Astrocyte of the spinal cord (primary cell): ENCODE measurements around the gene ATP8B4.

ENCODE experiments used
- DNase-seq: peaks from one replicate; pipeline ENCODE4 v3.0.0; 2011; ENCODE audit warnings: low read depth, low spot score
- H3K4me3 ChIP-seq: 2 replicates; pipeline ENCODE4 v1.5.1; 2011; ENCODE audit warnings: low read depth, mild to moderate bottlenecking, low read length, moderate library complexity
- CTCF ChIP-seq: IDR thresholded peaks from 2 replicates; pipeline ENCODE4 v1.5.1; 2012; ENCODE audit warnings: low read depth, mild to moderate bottlenecking, low read length, inconsistent platforms
- in situ Hi-C: cut with HindIII; loops from 2 replicates; pipeline ENCODE4 v1.10.0; 2017; ENCODE audit warnings: low sequenced_read_pairs

The ATP8B4 gene

GRCh38 chr15:50066202-50066601 is 52.8 kb downstream of the ATP8B4 start:
- no peak for TF ChIP-seq CTCF
- DNase-seq = peak; percentile 29
- in situ Hi-C loops = no loop called here
- no peak overlapping the region for H3K4me3 ChIP-seq

- H3K4me3 ChIP-seq = no peak overlapping the region
- TF ChIP-seq CTCF = no peak
- in situ Hi-C loops = no loop called here
- no peak for DNase-seq
Observed at GRCh38 chr15:50065279-50065678, 53.8 kb downstream of the ATP8B4 start.

GRCh38 chr15:50064673-50065072 is 54.4 kb downstream of the ATP8B4 start:
- in situ Hi-C loops = no loop called here
- no peak overlapping the region for H3K4me3 ChIP-seq
- no peak for TF ChIP-seq CTCF

GRCh38 chr15:50063226-50063625 is 55.8 kb downstream of the ATP8B4 start:
- no peak overlapping the region for H3K4me3 ChIP-seq
- TF ChIP-seq CTCF = no peak
- DNase-seq = no peak
- in situ Hi-C loops = no loop called here

More at GRCh38 chr15:50064673-50065072, 54.4 kb downstream of the ATP8B4 start:
- no peak for DNase-seq

GRCh38 chr15:50061503-50061902 is 57.5 kb downstream of the ATP8B4 start:
- DNase-seq = no peak
- no peak overlapping the region for H3K4me3 ChIP-seq
- TF ChIP-seq CTCF = no peak
- in situ Hi-C loops = no loop called here

GRCh38 chr15:50059883-50060282 is 59.1 kb downstream of the ATP8B4 start:
- TF ChIP-seq CTCF = no peak
- in situ Hi-C loops = no loop called here
- H3K4me3 ChIP-seq = no peak overlapping the region
- DNase-seq = no peak

GRCh38 chr15:50059203-50059772 is 59.7 kb downstream of the ATP8B4 start:
- in situ Hi-C loops = no loop called here
- no peak overlapping the region for H3K4me3 ChIP-seq
- TF ChIP-seq CTCF = no peak
- no peak for DNase-seq
